ENCODE measurements around the gene VCX. TPM values are rescaled to one million over a fixed set of nuclear protein-coding genes. Genes with fewer than 3 reads are reported as not detected.

The VCX gene
- total RNA-seq, 2 donors from 2014 or later: not detected

DNA sequence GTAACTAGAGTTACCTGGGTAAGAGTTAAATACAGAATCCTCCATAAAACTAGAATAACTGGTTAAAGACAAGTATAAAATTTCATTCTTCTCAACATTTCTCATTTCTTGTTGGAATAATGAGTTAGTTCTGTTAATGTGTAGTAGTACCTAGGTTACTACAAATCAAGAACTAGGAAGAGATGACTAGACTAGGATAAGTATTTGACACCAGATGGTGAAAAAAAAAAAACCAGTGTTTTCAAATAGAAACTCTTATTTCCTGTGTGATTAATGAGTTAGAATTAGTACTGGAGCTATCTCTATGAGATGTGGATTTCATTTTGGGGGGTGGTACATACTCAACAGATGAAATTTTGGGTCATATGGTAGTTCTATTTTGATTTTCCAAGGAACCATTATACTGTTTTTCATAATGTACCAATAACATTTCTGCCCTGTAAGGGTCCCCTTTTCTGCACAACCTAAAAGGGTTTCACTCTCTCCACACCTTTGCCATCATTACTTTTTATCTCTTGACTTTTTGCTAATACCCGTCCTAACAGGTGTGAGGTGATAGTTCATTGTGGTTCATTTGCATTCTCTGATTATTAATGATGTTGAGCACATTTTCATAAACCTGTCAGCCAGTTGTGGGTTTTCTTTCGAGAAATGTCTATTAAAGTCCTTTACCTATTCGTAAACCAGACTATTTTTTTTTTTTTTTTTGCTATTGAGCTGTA is 1.7 kb upstream of the VCX start:
- H3K27ac ChIP-seq: no peak overlapping the region
- no peaks in the 10 kb centered on the region for H3K27me3 ChIP-seq (replicated peaks; ENCODE audit: insufficient read depth)
- no peak overlapping the region for H3K4me3 ChIP-seq
- ATAC-seq (ENCODE audit: insufficient number of reproducible peaks, low FRiP score, low read depth): no peak
- H3K4me1 ChIP-seq (ENCODE audit: control insufficient read depth in 1 of 2, low read depth in 2 of 2): no peaks in the 10 kb centered on the region
- no peaks in the 10 kb centered on the region for H3K36me3 ChIP-seq
- DNase-seq (ENCODE audit: low spot score): no peak
- no peak for TF ChIP-seq CTCF (IDR thresholded peaks at IDR 0.05)
- no peaks in the 10 kb centered on the region for H3K9me3 ChIP-seq

GRCh38 chrX:7852166-7852565 is 9.2 kb downstream of the VCX start:
- no peak overlapping the region for H3K4me3 ChIP-seq
- H3K4me1 ChIP-seq (ENCODE audit: control insufficient read depth in 1 of 2, low read depth in 2 of 2): no peaks in the 10 kb centered on the region
- no peak for TF ChIP-seq CTCF (IDR thresholded peaks at IDR 0.05)

DNA sequence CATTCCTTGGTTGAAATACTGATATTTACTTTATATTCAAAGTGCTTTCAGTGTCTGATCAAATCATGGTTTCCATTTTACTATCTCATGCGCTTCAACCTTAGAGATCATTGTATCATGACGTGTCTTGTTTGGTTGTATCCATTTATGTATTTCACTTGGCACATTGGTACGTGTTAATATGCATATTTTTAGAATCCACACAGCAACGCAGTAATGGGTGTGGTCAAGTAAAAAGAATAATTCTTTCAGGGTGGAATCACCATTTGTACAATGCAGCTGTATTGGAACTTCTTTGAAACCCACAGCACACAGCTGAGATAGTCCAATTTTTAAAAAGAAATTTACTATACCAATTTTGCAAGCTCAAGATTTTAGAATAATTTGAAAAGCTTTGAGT is 29.1 kb downstream of the VCX start:
- no peak for ATAC-seq (ENCODE audit: insufficient number of reproducible peaks, low FRiP score, low read depth)
- Histone ChIP-seq H3K4me1 (ENCODE audit: control insufficient read depth in 1 of 2, low read depth in 2 of 2) (no peaks in the 10 kb centered on the region), H3K27me3 (replicated peaks; ENCODE audit: insufficient read depth) (no peaks in the 10 kb centered on the region), H3K36me3 (no peaks in the 10 kb centered on the region), H3K4me3 (no peak overlapping the region), H3K9me3 (no peaks in the 10 kb centered on the region), H3K27ac (no peak overlapping the region)
- no peak for DNase-seq (ENCODE audit: low spot score)
- no peak for TF ChIP-seq CTCF (IDR thresholded peaks at IDR 0.05)

More at GRCh38 chrX:7852166-7852565, 9.2 kb downstream of the VCX start:
- Histone ChIP-seq H3K27ac (no peak overlapping the region), H3K9me3 (no peaks in the 10 kb centered on the region), H3K36me3 (no peaks in the 10 kb centered on the region), H3K27me3 (replicated peaks; ENCODE audit: insufficient read depth) (no peaks in the 10 kb centered on the region)
- DNase-seq (ENCODE audit: low spot score) (no peak), ATAC-seq (ENCODE audit: insufficient number of reproducible peaks, low FRiP score, low read depth) (no peak)

- TF ChIP-seq CTCF (IDR thresholded peaks at IDR 0.05): no peak
- Histone ChIP-seq H3K27me3 (replicated peaks; ENCODE audit: insufficient read depth) (no peaks in the 10 kb centered on the region), H3K9me3 (no peaks in the 10 kb centered on the region), H3K27ac (no peak overlapping the region), H3K36me3 (no peaks in the 10 kb centered on the region), H3K4me1 (ENCODE audit: control insufficient read depth in 1 of 2, low read depth in 2 of 2) (no peaks in the 10 kb centered on the region), H3K4me3 (no peak overlapping the region)
- DNase-seq (ENCODE audit: low spot score) (no peak), ATAC-seq (ENCODE audit: insufficient number of reproducible peaks, low FRiP score, low read depth) (no peak)
Measured at GRCh38 chrX:7876957-7877356, 34.0 kb downstream of the VCX start.

GRCh38 chrX:7889135-7889534 is 46.2 kb downstream of the VCX start:
- H3K4me1 ChIP-seq (ENCODE audit: control insufficient read depth in 1 of 2, low read depth in 2 of 2): no peaks in the 10 kb centered on the region
- ATAC-seq (ENCODE audit: insufficient number of reproducible peaks, low FRiP score, low read depth) (no peak), DNase-seq (ENCODE audit: low spot score) (no peak)
- TF ChIP-seq CTCF (IDR thresholded peaks at IDR 0.05): no peak
- H3K4me3 ChIP-seq: no peak overlapping the region
- no peaks in the 10 kb centered on the region for H3K27me3 ChIP-seq (replicated peaks; ENCODE audit: insufficient read depth)
- no peak overlapping the region for H3K27ac ChIP-seq
- H3K36me3 ChIP-seq: no peaks in the 10 kb centered on the region
- no peaks in the 10 kb centered on the region for H3K9me3 ChIP-seq
